Tibial nerve (tissue), 4 donors: Measurements from ENCODE around the gene FMN2.

Experiments
- CTCF ChIP-seq, 5 experiments: fragments of 200-600 bp in 3 of 5; fragments of 450-650 bp in 2 of 5; sonication (generic) in 3 of 5; IDR thresholded peaks; one replicate each; pipeline ENCODE4 v1.5.1; 2016 to 2019; ENCODE audit warnings: antibody characterized with exemption in 5 of 5, mild to moderate bottlenecking in 3 of 5, moderate library complexity in 2 of 5
- EP300 ChIP-seq, 2 donors: sonication (generic); formaldehyde crosslinking; IDR thresholded peaks; one replicate each; pipeline ENCODE4 v1.6.1; 2017; ENCODE audit warnings: antibody characterized with exemption in 2 of 2, mild to moderate bottlenecking in 1 of 2
- POLR2A ChIP-seq, 2 donors: fragments of 450-650 bp; IDR thresholded peaks; one replicate each; pipeline ENCODE4 v1.6.1; 2017; ENCODE audit warnings: antibody characterized with exemption in 2 of 2, mild to moderate bottlenecking in 2 of 2, moderate library complexity in 2 of 2

DNA sequence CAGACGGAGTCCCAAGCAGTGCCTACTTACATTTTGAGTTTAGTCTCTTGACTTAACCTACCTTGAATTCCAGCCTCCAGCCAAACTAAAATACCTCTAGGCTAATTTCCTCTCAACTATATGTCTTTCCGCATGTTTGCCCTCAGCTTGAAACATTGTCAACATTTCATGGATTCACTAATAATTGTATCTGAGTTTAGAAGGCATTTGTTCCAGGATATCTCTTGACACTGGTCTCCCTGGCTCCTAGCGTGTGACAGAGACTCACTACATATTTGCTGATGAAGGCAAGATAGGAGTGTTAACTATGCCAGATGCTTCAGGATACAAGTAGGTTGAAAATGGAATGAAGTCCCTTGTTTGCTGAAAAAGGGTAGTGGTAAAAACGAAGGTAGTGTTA is 384.1 kb downstream of the FMN2 start:
- no peak for TF ChIP-seq CTCF (IDR thresholded peaks at IDR 0.05)
- no peak for TF ChIP-seq POLR2A (IDR thresholded peaks at IDR 0.05)
- no peak for TF ChIP-seq EP300 (IDR thresholded peaks at IDR 0.05)
